Measurements from ENCODE around the gene RSPO4.
"Not testable (repeated sequence)": the region's sequence is repeated elsewhere in the genome, so short reads cannot be mapped to it uniquely, and the experiment has no call there.

GRCh38 chr20:1026214-1026613 is 24.1 kb upstream of the RSPO4 start:
- TF ChIP-seq EP300 (IDR thresholded peaks at IDR 0.05; ENCODE audit: borderline replicate concordance in 1 of 2, low read depth in 2 of 2, low read length in 2 of 2); CTCF (IDR thresholded peaks at IDR 0.05; ENCODE audit: control extremely low read depth in 1 of 3, insufficient read depth in 1 of 3, low read depth in 1 of 3, low read length in 3 of 3); ATF2 (IDR thresholded peaks at IDR 0.05; ENCODE audit: low read length): not testable (repeated sequence)

All from H1 (cell line).